GM19372 (cell line): ENCODE measurements around the gene MEAF6.

ENCODE experiments used
- ATAC-seq: cut with Tn5 transposase; IDR thresholded peaks from one replicate; pipeline ENCODE4 v1.9.1; 2021; ENCODE audit warnings: mild to moderate bottlenecking, low read depth, moderate library complexity; ENCODE audit not compliant: unreplicated experiment

MEAF6 gene

DNA sequence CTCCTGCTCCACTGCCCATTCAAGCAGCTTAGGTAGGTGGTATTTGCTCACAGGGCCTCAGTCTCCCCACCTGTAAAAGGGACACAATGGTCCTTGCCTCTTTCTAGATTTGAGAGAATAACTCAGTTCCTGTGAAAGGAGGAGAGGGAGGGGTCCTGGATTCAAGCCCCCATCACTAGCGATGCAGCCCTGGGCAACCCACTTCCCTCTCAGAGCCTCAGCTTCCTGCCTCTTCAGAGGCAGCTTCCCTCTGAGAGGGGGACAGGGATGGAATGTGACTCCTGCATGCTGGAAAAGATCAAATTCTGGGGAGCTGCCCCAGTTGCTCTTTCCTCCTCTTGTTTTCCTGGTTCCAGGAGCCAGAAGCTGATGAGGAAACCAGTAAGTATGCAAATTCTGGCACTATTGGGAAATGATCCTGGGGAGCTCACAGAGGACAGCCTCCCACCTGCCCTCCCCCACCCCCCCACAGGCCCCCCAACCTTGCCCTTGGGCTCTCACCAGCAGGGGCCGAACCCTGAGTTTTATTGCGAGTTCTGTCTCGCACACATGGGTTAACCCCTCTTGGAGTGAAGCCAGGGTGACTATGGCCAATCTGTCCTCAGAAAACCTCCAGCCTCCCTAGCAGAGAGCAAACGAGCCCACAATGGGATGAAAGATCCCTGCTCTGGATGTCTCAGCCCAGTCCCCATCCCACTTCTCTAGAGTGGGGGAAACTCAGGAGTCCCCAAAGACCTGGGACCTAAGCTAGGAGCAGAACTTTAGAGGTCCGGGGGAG lies 28.5 kb downstream of the MEAF6 start:
- ATAC-seq, result no peak

DNA sequence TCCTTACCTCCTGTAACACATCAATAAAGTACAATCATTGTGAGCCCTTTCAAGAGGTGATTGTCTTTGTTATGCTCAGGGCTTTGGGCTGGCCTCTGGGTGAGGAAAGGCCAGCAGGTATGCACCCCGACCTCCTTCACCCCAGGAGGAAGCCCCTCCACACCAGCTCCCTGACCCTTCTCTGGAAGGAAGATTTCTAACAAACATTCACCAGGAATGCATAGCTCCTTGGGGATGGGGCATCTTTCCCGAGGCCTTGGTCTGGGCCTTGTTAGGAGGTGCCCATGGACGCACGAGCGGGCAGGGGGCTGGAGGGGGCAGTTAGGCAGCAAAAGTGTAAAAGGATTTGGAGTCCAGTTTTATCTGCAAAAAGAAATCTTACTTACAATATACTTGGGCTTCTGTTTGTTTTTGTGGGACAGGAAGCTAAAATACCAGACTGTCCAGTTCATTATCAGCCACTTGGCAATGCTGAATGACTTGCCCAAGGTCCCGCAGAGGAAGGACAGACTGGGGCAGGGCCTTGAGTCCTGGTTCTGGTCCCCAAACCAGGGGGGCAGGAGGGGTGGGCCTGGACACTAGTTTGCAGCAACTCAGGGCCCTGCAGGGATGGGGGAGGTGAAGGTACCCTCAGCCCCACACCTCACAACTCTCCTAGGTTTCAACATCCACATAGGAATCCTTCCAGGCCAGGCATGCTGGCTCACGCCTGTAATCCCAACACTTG lies 30.1 kb downstream of the MEAF6 start:
- no peak for ATAC-seq

DNA sequence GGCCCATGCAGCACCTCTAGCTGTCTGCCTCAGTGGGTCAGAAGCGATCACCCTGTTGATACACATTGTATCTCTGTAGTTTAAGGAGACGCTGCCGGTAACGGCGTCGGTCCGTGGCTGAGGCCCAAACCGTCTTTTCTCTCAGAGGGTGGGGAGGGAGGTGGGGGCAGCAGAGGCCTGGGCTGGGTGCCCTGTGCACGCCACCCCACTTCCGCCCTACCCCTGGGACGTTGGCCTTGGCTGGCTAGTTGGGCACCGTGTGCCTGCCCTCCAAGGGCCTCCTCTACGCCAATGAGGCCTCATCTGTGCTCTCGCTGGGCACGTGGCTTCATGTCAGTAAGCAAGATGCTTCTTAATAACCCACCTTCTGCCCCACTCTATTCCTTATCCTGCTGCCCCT lies 30.8 kb downstream of the MEAF6 start:
- no peak for ATAC-seq

DNA sequence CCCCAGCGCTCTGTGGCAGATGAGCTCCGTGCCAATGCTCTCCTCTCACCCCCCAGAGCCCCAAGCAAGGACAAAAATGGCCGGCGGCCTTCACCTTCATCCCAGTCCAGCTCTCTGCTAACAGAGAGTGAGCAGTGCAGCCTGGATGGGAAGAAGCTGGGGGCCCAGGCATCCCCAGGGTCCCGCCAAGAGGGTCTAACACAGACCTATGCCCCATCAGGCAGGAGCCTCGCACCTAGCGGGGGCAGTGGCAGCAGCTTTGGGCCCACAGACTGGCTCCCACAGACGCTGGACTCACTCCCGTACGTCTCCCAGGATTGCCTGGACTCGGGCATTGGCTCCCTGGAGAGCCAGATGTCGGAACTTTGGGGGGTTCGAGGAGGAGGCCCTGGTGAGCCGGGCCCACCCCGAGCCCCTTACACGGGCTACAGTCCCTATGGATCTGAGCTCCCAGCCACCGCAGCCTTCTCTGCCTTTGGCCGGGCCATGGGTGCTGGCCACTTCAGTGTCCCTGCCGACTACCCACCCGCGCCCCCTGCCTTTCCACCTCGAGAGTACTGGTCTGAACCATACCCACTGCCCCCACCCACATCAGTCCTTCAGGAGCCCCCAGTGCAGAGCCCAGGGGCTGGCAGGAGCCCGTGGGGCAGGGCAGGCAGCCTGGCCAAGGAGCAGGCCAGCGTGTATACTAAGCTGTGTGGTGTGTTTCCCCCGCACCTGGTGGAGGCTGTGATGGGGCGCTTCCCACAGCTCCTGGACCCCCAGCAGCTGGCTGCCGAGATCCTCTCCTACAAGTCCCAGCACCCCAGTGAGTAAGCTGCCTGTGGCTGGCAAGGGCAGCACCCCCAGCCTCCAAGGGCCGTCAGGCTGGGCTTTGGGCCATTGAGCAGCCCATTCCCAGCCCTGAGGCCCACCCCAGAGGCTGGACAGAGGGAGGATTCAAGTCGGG lies 31.5 kb downstream of the MEAF6 start:
- no peak for ATAC-seq

DNA sequence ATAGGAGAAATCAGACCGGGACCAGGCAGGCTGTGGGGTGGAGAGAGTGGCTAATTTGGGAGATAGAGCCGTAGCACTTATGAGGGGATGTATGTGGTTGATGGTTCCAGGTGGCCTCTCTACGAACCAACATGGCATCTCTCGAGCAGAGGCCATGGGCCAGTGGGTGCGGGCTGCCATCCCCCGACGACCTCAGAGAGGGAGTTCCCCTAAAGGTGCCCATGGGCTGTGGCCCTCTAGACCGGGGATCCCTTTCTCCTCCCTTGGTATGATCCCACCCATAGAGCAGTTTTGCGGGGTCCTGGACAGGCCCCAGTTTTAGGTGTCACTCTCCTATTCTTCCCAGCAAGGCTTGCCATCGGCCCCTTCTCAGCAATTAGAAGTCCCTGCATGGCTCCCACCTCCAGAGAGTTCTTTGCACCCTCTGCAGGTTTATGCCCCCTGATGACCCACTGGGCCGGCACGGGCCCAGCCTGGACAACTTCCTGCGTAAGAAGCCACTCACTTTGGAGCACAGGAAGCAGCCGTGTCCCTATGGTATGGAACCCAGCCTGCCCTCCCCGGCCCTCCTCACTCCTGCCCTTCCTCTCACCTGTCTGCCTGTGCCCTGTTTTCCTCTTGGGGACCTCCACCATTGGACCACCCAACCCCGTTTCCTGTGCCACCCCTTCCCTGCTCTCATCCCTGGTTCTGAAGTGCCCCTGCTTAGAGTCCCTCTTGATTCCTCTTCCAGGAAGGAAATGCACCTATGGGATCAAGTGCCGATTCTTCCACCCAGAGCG lies 32.4 kb downstream of the MEAF6 start:
- no peak for ATAC-seq

DNA sequence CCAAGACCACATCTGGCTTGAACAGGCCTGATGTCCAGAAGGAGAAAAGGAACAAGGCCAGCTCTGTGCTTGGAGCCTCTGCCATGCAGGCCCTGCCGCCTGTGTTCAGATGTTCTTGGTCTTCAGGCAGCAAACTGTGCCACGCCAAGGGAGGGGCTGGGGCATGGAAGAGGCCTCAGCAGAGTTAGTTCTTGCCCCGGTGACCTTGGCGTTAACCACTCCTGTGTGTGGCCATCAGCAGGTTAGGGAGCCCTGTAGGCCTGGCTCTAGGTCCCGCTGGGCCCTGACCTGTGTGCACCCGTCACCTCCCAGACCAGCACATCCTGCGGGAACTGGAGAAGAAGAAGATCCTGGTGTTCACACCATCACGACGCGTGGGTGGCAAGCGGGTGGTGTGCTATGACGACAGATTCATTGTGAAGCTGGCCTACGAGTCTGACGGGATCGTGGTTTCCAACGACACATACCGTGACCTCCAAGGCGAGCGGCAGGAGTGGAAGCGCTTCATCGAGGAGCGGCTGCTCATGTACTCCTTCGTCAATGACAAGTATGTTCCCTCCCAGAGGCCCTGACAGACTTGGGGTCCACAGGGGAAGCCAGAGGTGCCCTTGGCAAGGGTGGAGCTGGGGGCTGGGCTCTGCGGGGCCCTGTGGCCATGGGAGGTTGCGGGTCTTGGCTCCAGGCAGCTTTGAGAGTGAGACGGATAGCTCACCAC lies 33.1 kb downstream of the MEAF6 start:
- ATAC-seq, result no peak

DNA sequence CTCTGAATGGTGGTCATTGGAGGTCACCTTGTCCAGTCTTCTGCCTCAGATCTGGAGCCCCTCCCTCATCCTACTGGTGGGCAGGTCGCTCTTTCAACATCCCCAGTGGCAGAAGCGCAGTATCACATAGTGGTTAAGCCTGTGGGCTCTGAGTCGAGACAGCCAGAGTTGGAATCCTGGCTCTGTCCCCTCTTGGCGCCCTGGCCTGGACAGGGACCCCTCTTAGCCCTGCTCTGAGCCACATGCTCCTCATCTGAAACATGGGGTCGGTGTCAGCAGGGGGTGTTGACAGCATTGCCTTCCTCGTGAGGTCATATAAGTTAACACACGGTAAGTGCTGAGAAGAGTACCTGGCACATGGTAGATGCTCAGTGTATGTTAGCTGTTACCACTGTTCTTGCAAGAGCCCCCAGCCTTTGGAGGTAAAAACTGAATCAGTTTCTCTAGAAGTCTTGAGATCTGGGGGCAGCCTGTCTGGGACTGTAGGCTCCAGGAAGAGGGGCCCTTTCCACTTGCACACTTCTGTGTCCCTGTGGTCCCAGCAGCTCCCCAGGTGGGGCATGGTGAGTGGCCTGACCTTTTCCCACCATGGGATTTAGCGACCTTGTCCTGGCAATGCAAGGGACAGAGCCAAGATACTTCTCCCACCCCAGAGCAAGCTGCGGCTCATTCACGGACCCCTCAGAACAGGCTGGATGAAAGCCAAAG lies 33.8 kb downstream of the MEAF6 start:
- no peak for ATAC-seq

DNA sequence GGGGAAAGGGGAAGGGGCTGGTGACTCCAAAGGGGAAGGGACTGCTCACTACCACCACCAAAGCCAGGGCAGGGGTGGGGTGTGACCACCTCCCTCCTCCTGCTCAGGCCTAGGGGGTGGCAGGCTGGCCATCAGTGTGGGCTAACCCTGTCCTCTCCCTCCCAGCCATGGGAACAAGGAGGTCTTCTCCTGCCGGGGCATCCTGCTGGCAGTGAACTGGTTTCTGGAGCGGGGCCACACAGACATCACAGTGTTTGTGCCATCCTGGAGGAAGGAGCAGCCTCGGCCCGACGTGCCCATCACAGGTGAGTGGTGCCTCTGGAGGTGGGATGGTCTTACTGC lies 34.5 kb downstream of the MEAF6 start:
- ATAC-seq, result no peak

DNA sequence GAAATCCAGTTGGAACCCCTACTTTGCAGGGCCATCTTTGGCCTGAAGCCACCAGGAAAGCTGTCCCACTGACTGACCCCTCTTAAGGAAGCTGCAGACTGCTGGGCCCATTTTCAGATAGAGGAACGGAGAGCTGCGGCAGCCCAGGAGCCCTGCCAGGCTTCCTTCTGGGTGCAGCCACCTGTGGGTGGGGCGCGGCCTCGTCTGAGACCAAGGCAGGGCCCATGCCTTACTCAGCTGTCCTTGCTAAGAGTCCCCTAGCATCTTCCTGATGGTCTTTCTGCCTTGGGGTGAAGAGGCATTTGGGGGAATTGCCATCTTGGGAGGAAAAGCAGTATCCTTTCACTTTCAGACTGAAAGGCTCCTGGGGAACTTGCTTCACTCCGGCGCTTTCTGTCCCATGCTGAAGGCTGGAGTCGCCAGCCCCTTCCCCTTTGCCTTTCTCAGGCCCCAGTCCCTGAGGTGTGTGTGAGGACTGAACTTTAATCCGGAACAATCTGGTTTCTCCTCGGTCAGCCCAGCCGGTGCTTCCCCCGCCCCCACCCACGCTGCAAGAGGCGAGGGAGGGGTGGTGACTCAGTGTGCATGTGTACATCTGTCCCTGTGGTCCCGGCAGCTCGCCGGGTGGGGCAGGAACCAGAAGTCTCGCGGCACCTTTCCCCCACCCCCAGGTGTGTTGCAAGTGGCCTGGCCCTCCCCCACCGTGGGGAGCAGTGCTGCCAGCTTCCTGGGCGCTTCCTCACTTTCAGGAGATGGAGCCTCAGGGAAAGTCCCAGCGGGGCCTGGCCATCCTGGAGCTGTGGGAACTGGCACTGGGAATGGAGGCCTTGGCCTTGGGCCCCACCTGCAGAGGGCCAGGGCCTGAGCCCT lies 35.1 kb downstream of the MEAF6 start:
- ATAC-seq, result peak; percentile 38

DNA sequence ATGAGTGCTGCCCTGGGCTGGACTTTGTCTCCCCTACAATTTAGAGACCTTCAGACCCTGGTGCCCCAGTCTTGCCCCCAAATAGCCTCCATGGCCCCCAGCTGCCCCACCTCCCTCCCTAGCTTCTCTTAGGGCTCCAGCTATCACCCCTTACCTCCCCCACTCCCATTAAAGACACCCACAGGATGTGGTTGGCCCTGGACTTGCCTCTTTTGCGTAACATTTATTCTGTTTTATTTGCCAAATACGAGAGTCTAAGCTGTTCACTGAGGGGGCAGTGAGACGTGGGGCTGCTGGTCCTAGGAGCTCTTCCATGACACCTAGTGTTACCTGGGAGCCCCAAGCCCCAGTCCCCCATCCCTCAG lies 35.7 kb downstream of the MEAF6 start:
- ATAC-seq, result no peak

DNA sequence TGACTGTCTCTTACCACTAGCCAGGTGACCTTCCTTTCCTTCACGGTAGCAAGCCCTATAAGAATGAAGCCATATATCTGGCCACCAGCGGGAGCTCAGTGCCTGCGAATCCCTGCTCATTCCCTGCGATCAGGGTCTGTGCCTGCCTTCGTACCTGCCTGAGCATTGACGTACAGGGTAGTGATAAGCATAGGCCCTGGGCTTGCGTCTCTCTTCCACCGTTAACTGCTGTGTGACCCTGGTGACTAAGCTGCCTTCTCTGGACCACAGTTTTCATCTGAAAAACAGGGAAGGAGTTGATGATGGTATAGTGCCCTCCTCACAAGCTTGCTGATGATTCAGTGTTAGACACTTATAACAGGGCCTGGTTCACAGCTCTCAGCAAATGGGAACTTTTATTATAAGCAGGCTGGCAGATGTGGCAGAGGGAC lies 36.1 kb downstream of the MEAF6 start:
- no peak for ATAC-seq

DNA sequence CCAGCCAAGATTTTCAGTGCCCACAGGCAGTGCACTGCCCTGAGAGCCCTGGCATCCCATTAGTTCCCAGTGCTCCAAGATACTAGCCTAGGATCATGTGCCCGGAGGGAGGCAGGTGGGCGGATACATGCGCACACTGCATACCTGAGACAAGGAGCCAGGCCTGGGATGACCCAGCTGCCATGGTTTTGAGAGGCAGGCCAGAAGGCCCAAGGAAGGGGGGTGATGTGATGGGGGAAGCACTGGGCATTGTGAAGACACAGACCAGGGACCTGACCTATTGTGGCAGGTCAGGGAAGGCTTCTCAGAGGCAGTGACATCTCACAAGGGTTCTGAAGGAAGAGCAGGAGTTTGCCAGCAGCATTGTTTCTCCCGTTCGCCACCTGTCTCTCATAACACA lies 36.6 kb downstream of the MEAF6 start:
- no peak for ATAC-seq

DNA sequence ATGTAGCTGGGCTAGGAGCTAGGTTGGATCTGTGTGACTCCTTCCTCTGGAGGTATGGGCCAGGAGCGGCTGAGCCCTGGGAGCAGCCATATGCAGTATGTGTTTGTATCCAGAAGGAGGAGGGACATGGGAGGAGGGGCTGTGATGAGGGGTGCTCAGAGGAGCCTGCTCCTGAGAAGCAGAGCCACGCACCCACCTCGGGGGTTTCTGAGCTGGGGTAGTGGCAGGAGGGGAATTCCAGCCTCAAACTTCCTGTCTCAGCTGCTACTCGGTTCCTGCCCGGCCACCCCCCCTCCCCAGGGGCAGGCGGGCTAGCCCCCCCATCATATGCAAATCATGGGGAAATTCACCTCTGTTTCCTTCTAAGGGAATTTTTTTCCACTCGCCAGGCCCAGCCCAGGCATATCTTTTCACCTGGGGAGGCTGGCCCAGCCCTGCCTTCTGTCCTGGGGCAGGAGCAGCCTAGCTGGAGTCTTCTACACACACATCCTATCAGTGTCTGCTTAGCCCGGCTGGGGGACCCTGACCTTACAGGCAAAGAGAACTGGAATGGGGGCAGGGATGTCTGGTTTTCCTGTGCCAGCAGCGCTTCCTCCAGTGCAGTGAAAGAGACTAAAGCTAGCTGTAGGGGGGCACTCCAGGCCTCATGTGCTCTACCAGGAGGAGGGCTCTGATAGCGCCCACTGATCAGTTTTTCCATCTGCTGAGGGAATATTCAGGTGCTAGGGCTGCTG lies 37.2 kb downstream of the MEAF6 start:
- ATAC-seq, result peak; percentile 31

DNA sequence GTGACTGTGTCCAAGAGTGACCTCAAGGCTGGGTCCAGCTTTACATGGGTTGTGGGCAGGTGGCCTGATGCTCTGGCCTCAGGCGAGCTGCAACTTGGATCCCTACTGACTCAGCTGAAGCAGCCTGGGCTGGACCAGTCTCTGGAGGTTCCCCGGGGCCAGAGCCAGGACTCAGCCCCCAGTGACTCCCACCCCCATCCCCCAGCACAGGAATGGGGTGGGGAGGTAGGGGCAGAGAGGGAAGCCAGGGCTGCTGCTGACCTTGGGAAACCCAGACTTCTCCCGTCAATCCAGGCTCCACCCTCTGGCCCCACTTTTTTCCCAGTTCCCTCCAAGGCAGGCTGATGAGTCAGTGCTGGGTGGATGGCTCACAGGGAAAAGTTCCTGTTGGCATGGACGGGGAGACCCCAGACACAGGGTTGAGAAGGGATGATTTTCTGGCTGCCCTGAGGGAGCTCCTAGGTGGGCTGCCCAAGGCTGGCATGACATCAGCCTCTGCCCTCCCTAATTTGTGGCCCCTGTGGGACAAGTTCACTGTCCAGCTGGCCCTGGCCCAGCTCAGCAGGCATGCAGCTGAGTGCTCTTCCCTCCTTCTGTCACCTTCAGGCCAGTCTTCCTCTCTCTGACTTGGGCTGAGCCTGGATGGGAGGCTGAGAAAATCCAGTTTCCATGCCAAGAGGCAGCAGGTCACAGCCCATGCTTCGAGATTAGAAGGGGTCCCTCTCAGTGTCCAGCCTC lies 37.9 kb downstream of the MEAF6 start:
- ATAC-seq, result no peak

DNA sequence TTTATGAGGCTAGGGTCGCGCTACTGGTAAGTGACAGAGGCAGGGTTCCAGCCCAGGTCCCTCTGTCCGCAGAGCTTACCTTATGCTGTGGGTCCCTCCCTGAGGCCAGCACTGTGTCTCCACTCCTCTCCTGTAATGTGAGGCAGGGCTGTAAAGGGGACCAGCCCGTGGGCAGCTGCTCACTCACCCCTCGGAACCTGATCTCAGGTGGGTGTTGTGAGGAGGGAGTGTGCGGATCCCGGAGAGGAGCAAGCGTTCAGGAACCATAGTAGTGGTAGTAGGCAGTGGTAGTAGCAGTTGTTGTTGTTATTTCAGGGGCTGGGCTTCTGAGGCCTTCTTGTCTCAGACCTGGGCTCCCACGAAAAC lies 38.5 kb downstream of the MEAF6 start:
- ATAC-seq, result no peak

DNA sequence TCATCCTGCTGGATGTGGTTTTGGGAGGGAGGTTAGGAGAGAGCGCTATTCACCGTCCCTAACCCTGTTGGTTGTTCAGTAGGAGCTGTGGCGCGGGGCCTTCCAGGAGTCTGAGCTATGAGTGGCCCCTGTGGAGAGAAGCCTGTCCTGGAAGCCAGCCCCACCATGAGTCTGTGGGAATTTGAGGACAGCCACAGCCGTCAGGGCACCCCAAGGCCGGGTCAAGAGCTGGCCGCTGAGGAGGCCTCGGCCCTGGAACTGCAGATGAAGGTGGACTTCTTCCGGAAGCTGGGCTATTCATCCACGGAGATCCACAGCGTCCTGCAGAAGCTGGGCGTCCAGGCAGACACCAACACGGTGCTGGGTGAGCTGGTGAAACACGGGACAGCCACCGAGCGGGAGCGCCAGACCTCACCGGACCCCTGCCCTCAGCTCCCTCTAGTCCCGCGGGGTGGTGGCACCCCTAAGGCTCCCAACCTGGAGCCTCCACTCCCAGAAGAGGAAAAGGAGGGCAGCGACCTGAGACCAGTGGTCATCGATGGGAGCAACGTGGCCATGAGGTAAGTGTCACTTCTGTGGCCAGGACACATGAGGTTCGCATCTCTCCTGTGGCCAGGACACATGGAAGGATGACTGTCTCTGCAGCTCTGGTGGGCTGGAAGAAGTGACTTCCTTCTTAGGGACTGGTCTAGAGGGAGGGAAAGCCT lies 39.0 kb downstream of the MEAF6 start:
- no peak for ATAC-seq
